GM21381 (cell line): ENCODE measurements around the gene CPXM2.

Source experiments
- ATAC-seq: cut with Tn5 transposase; IDR thresholded peaks from one replicate; pipeline ENCODE4 v1.9.1; 2021; ENCODE audit warnings: mild to moderate bottlenecking, moderate library complexity; ENCODE audit not compliant: unreplicated experiment

Gene CPXM2

DNA sequence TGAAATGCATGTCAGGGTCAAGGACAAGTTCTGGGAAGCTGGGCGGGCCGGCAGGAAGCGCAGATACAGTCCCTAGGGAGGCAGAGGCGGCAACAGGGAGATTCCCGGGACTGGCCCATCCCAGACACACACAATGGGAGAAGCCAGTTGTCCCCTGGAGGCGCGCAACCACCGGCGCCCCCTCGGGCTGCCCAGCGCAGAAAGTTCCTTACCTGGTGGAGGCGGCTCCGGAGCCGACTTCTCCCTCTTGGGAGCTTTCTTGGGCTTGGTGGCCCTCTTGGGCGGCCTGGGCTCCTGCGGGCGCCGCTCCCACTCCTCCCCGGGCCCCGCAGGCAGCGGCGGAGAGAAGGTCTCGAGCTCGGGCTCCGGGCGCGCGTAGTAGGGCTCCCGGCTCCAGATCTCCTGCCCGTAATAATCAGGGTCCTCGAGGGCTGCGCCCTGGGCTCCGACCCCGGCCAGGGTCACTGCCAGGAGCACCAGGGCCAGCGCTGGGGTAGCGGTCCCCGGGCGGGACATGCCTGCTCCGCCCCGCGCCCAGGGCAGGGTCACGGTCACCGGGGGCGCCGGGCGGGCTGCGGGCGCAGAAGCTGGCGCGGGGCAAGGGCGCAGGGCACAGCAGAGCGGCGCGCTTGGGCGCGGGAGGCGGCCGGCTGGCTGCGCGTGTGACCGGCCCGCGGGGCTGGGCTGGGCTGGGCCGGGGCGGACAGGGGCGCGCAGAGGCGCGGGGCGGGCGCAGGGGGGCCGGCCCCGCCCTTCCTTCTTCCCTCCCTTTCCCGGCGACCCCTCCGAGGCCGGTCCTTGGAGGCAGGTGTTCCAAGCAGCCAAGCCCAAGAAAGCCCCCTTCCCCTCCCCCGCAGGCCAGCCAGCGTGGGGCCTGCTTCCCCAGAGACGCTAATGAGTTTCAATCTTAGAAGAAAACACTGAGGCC is at the start of gene CPXM2:
TSS of gene CPXM2 (minus strand) at position 664 of the 928 bp plus-strand sequence. CDS start at position 516, 148 bp downstream.
- no peak for ATAC-seq

DNA sequence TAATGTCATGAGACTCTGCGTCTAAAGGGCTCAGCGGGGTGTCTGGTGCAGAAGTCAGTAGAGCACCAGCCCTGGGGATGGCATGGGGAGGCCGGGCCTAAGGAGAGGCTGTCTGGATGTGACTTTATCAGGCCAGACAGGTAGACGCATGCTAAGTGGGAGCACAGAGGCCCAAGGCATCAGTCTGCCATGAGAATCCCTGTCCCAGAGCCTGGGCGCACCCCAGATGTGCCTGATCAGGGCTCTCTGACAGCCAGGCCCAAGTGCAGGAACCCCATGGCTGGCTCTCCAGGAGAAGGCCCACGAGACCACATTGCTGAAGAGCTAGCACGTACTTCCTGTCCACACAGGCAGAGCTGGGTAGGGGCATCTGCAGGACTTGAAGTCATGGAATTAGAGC is 48.0 kb upstream of the CPXM2 start:
- ATAC-seq = no peak

DNA sequence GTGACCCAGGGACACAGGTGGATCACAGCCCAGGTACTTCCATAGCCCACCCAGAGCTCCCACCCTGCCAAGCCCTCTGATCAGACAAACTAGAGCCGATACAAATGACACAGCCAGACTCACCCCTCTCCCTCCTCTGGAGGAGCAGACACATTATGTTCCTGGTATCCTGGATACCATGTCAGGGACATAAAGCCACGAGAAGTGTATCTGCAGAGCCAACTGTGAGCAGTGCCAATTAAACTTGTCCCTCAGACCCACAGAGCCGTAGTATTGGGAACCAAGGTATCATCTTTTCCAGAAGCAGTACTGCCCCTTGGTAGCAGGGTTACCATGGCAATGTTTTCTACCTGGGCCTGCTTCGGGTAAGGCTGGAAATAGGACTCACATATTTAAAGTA is 47.3 kb upstream of the CPXM2 start:
- ATAC-seq = no peak

- no peak for ATAC-seq
Measured at GRCh38 chr10:123936426-123936825, 44.8 kb upstream of the CPXM2 start.

DNA sequence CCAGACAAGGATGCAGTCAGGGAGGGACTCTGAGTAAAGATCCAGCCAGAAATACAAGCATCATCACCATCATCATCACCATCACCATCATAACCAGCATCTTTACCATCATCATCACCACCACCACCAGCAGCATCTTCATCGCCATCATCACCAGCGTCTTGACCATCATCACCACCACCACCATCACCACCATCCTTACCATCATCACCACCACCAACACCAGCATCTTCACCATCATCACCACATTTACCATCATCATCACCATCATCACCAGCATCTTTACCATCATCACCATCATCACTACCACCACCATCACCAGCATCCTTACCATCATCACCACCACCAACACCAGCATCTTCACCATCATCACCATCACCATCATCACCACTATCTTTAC is 44.1 kb upstream of the CPXM2 start:
- ATAC-seq = no peak

DNA sequence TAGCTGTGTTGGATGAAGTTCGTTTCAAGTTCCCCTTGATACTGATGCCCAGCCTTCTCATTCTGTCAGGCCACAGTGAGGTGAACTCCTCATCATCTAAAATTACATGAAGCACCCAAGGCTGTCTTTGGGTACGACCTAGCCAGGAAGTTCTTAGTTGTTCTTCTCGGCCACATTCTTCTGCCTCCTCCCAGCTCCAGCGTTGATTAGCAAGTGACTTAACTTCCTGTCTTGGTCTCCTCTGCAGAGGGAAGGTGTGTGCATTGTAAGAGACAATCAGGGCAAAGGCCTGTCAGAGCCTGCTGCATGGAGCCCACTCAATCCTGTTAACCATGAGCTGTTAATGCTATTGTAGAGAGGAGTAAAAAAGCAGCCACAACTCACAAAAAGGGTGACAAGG is 43.2 kb upstream of the CPXM2 start:
- no peak for ATAC-seq

GRCh38 chr10:123930340-123931001 is 38.9 kb upstream of the CPXM2 start:
- no peak for ATAC-seq

DNA sequence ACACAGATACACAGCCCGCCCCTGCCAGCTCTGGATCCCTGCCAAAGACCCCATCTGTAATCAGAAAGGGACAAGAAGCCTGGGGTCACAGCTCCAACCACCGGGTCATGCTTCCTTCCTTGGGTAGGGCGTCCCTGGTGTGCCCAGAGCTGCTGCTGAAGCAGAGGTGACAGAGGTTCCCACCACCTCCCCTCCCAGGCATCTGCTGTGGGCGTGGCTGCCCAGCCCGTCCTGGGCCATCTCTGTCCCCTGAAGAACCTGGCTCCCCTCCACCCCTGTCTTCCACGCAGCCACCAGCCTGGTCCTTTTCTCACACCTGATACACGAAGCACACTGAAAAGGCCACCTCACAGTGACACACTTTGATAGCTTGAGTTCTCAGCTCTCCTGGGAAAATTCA is 38.2 kb upstream of the CPXM2 start:
- no peak for ATAC-seq

DNA sequence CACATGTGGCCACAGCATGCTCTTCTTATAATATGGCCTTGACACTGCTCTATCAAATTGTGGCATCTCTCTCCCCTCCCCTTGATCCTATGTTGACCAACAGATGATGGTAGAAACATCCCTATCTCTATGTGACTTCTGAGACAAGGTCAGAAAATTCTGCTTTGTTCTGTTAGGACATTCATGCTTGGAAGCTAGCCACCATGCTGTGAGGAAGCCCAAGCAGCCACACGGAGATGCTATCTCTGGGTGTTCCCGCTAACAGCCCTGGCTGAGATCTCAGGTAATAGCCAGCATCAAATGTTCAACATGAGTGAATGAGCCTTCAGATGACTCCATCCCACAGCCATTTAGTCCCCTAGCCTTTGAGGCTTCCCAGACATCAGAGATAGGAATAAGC is 36.8 kb upstream of the CPXM2 start:
- ATAC-seq = no peak

DNA sequence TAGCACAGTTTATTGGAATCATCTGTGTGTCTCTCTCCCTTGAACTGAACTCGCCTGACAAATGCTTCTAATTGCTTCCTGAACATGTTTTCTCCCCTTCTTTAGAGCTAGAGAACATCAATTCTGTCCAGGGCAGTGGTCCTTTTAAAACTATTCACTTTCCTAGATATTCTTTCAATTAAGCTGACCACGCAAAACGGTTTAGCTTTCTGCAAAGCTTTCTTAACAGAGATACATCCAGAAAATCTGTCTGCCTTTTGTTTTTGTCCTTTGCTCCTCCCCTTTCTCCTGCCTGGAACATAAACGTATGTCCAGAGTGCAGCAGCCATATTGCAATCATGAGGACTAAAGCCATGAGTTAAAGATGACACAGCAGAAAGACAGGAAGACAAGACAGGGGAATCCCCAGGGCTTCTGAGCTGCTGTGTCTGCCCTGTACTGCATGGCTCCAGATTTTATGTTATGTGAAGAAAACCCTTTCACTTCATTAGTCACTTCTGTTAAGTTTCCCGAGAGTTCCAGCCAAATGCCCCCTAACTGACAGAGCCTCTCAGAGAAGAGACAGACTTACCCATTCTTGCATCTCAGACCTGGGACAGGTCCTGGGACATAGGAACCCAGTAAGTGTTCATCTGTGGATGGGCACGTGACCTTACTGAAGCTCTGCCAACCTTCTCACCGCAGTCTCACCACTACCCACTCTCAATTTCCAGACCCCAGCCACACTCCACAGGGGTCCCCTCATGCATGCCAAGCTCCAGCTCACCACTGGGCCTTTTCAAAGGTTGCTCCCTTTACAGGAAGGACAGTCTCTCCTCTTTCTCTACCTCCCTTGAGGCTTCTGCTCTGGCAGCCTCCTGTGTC is 35.0 kb upstream of the CPXM2 start:
- no peak for ATAC-seq

GRCh38 chr10:123922126-123922525 is 30.5 kb upstream of the CPXM2 start:
- no peak for ATAC-seq

DNA sequence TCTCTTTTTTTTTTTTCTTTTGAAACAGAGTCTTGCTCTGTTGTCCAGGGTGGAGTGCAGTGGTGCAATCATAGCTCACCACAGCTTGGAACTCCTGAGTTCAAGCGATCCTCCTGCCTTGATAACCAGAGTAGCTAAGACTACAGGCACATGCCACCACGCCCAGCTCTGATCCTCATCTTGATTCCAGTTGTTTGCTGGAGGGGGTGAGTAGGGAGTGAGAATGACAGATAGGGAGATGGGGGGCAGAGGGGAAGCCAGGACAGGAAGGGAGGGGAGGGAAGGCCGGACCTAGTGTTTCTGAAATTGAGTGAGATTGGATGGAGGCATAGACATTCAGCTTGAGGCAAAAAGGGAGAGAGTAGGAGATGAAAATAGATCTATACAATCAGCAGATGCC is 25.2 kb upstream of the CPXM2 start:
- no peak for ATAC-seq

DNA sequence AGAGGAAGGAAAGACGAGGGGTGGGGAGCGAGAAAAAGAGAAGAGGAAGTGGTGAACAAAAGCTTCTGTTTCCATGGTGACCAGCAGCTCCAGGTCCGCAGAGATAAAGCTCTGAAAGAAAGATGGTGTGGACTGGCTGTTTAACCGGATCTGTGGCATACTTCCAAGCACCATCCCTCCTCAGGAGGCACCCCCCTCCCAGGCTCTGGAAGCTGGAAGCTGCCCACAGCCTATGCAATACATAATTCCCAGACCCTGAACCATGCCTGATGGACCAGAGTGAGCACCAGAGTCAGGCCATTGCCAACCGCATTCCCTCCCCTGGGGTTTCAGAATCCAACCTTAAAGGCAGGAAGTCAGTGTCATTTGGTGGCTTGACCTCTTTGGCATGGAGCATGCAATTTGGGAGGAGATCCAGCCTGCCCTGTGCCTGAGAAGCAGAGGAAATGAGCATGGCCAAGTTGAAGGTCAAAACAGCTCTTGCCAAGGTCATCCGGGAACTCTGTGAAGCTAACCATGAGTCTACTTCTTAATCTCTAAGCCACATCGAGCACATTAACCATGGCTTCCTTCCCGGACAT is 22.2 kb upstream of the CPXM2 start:
- no peak for ATAC-seq

DNA sequence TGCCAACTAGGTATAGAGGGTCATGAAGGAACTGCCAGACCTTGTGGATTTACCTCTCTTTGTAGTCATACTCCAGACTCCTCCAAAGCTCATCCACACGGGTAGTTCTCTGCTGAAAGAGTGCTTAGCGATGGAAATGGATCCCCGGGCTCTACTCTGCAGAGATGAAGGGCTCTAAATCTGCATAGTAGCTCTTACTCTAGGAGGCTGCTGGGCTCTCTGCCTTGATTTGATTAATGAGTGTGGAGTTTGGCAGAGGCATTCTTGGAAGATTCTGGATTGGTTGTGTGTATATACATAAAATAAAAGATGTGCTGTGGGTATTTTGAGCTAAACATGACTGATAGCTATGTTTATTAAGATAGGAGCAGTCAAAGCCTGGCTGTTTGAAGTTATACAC is 21.3 kb upstream of the CPXM2 start:
- no peak for ATAC-seq

DNA sequence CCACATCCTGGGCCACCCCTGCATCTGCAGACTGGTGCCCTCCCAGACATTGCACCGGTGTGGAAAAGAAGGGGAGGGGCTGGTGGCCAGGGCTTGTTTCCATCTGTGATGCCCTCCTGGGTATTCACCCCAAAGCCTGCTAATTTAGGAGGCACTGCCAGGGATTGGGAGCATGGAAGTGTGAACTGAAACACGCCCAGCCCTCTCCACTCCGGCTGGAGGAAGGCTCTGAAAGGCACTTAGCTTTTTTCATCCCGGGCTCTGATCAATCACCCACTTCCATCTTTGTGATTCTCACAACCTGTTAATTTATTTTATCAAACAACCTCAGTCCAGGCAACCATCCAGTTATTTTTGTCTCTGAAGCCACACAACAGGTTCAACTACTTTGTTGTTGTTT is 20.9 kb upstream of the CPXM2 start:
- no peak for ATAC-seq

DNA sequence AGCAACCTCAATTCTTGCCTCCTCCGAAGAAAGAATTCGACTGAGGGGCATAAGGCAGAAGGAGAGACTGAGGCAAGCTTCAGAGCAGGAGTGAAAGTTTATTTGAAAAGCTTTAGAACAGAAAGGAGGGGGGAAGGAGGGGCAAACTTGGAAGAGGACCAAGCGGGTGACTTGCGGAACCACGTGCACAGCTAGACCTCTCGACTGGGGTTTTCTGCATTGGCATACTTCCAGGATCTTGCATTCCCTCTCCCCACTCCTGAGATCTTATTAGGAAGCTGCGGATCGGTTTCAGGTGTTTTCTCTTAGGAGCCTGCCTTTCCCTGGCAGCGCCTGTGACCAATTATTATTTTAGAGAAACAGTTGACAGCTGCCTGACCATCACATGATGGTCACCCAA is 20.3 kb upstream of the CPXM2 start:
- ATAC-seq = no peak

DNA sequence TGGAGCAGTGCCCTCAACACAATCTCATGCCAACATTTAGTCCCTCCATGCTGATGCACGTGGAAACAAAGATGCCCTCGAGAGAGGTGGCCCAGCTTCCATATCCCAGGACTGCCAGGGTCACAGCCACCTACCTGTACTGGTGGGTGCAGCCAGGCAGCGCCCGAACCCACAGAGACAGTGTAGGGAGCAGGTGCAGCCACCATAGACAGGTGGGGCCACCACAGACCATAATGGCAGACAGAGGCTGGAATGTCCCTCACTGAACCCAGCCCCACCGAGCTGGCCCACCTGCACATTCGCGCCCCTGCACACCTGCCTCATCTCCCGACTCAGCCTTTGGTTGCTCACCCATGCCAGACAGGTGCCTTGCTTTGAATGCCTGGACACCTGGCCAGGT is 18.3 kb upstream of the CPXM2 start:
- ATAC-seq = no peak

DNA sequence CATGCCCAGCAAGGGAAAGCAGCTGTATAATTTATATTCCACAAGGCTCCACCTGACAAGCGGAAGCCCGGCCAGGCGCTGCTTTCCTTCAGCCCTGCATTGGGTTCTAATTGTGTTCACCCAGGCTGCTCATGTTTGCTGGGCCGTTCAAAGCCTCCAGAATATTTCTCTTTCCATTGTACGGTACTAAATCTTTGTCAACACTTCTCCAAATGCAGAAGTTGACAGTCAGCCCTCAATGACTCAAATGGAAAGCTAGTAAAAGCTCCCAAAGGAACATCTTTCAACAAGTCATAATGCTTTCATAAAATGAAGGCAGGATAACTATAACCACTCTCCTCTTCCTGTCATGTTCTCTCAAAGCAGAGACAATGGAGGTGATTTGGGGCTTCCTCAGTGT is 17.8 kb upstream of the CPXM2 start:
- ATAC-seq = no peak

DNA sequence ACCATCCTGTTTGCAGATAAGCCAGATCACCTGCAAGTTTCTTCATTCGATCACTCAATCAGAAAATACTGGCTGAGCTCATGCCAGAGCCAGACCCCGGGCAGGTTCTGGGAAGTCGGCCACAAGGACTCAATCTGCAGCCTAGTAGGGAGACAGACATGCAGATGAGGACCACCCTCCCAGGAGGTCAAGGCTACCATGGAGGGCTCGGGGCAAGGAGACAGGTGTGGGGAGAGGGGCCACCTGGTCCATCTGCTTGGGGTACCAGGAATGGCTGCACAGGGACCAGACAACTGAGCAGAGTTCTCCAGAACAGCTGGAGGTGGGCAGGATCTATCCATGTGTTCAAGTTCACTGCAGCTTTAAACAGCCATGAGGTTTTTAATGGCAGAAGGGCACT is 16.8 kb upstream of the CPXM2 start:
- no peak for ATAC-seq

- ATAC-seq = no peak
Measured at GRCh38 chr10:123906884-123907652, 15.5 kb upstream of the CPXM2 start.
